HL-60/S4 treated with phorbol 12-myristate 13-acetate at 8.2 ng/mL for 4 days and 3 days (cell line): ENCODE data around the gene PSG1.
"Not testable (repeated sequence)": the region's sequence is repeated elsewhere in the genome, so short reads cannot be mapped to it uniquely, and the experiment has no call there.

Experiments used
- in situ Hi-C: fragments of 300-500 bp; cut with MboI; formaldehyde crosslinking; loops from 2 replicates; pipeline ENCODE4 v1.15.0; 2022; ENCODE audit warnings: low sequenced_read_pairs

The PSG1 gene

GRCh38 chr19:42831221-42832019 lies 48.1 kb downstream of the PSG1 start:
- in situ Hi-C loops: no loop called here

- in situ Hi-C loops: not testable (repeated sequence)
These were observed 58.1 kb downstream of the PSG1 start for GRCh38 chr19:42821306-42821977.

- in situ Hi-C loops: not testable (repeated sequence)
These were observed 59.4 kb downstream of the PSG1 start for GRCh38 chr19:42819960-42820650.

- in situ Hi-C loops: no loop called here
These were observed 62.6 kb downstream of the PSG1 start for GRCh38 chr19:42816894-42817293.
